ENCODE measurements around the gene NTSR1. TPM values are rescaled to one million over a fixed set of nuclear protein-coding genes. Genes with fewer than 3 reads are reported as not detected.
A peak's percentile ranks its signal among the peaks of the same experiment; 100 is the strongest.

NTSR1 gene
- total and polyA plus RNA-seq, 11 donors, result 0.01 to 0.32 (median 0.07) TPM; not detected in 7

DNA sequence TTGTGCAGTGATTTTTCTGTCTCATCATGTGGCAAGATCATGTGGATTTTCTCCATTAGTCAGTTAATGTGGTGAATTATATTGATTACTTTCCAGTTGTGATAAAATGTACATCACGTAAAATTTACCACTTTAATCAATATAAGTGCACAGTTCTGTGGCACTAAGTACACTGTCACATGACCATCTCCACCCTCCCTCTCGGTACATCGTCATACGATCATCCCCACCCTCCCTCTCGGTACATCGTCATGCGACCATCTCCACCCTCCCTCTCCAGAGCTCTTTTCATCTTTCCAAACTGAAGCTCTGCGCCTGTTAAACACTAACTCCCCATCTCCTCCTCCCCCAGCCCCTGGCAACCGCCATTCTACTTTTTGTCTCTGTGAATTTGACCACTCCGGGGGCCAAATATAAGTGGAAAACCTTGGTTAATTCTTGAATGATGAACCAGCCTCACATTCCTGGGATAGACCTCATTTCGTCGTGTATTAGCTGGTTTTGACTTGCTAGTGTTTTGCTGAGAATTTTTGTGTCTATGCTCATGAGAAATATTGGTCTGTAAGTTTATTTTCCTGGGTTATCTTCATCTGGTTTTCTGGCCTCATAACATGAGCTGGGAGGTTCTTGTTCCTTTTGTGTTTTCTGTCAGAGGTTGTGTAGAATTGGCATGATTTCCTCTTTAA, 10.8 kb downstream of the NTSR1 start:
- 78 to 87% (median 80%) methylated on average over 12 of the region's 12 CpGs for WGBS, 4 donors
- intact Hi-C loops (cut with DNase I), result no loop called here

GRCh38 chr20:62721511-62722370, 13.1 kb downstream of the NTSR1 start:
- H3K4me1 ChIP-seq, result no peaks in the 10 kb centered on the region
- ATAC-seq, result no peak
- no peak overlapping the region for H3K4me3 ChIP-seq
- H3K9me3 ChIP-seq, result peaks cover 0 to 26% (median 14%) of the 10 kb centered on the region in 12 donors
- intact Hi-C loops (cut with DNase I), result no loop called here
- no peak for DNase-seq
- H3K27me3 ChIP-seq, result peaks cover 0 to 51% (median 13%) of the 10 kb centered on the region in 9 donors
- H3K36me3 ChIP-seq, result no peaks in the 10 kb centered on the region
- TF ChIP-seq POLR2A (IDR thresholded peaks at IDR 0.05), result no peak
- no peak for TF ChIP-seq CTCF (IDR thresholded peaks at IDR 0.05)
- 82 to 90% (median 86%) methylated on average over 7 of the region's 7 CpGs for WGBS, 4 donors
- peak overlapping the region in 1 of 12 donors; percentile 66 for H3K27ac ChIP-seq

More for the DNA sequence above, 10.8 kb downstream of the NTSR1 start:
- Histone ChIP-seq H3K27ac (no peak overlapping the region), H3K27me3 (peaks cover 0 to 32% (median 5%) of the 10 kb centered on the region in 9 donors), H3K36me3 (no peaks in the 10 kb centered on the region), H3K4me3 (no peak overlapping the region), H3K9me3 (peaks cover 0 to 26% (median 14%) of the 10 kb centered on the region in 12 donors), H3K4me1 (no peaks in the 10 kb centered on the region)
- no peak for DNase-seq
- TF ChIP-seq POLR2A (IDR thresholded peaks at IDR 0.05) (no peak), CTCF (IDR thresholded peaks at IDR 0.05) (no peak)
- ATAC-seq, result no peak

GRCh38 chr20:62722627-62723026, 14.0 kb downstream of the NTSR1 start:
- Histone ChIP-seq H3K4me1 (peaks cover 0 to 2% (median 0%) of the 10 kb centered on the region in 12 donors), H3K27ac (peak overlapping the region in 1 of 12 donors; percentile 66), H3K9me3 (peaks cover 0 to 26% (median 14%) of the 10 kb centered on the region in 12 donors), H3K4me3 (no peak overlapping the region), H3K27me3 (peaks cover 4 to 51% (median 16%) of the 10 kb centered on the region in 9 donors), H3K36me3 (no peaks in the 10 kb centered on the region)
- intact Hi-C loops (cut with DNase I), result no loop called here
- no peak for ATAC-seq
- 86 to 91% (median 88%) methylated on average over 6 of the region's 6 CpGs for WGBS, 4 donors
- DNase-seq, result no peak
- TF ChIP-seq CTCF (IDR thresholded peaks at IDR 0.05), result no peak
- TF ChIP-seq POLR2A (IDR thresholded peaks at IDR 0.05), result no peak

DNA sequence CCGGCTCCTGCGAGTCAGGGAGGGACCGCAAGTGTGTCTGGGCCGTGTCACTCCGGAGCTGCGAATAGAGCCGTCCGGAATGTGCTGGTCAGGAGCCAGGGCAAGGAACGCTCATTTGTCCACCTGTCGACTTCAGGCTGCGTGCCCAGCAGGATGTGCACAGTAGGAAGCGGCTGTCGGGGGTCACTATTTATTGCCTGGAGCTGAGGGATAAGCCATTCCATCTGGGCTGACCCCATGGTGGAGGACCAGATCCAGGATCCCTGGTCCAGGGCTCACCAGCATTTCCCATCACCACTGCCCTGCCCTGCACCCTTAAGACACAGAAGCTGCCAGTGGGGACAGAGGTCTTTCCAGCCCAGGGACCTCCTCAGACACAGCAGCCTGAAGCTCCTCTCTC, 14.7 kb downstream of the NTSR1 start:
- H3K9me3 ChIP-seq, result peaks cover 0 to 26% (median 14%) of the 10 kb centered on the region in 12 donors
- H3K4me1 ChIP-seq, result peaks cover 0 to 7% (median 0%) of the 10 kb centered on the region in 12 donors
- H3K36me3 ChIP-seq, result no peaks in the 10 kb centered on the region
- ATAC-seq, result no peak
- peak overlapping the region in 1 of 12 donors; percentile 66 for H3K27ac ChIP-seq
- TF ChIP-seq CTCF (IDR thresholded peaks at IDR 0.05) (no peak), POLR2A (IDR thresholded peaks at IDR 0.05) (no peak)
- peaks cover 4 to 57% (median 16%) of the 10 kb centered on the region in 9 donors for H3K27me3 ChIP-seq
- intact Hi-C loops (cut with DNase I), result no loop called here
- WGBS, 4 donors, result 13 to 27% (median 18%) methylated on average over 11 to 13 of the region's 13 CpGs
- no peak overlapping the region for H3K4me3 ChIP-seq
- DNase-seq, result peak in 3 of 5 donors; percentile 15 to 43 (median 27)

Measured in heart left ventricle (tissue), 16 donors.